Central memory CD4-positive, alpha-beta T cell (primary cell): ENCODE data around the gene PATL2.
"Not testable (repeated sequence)": the region's sequence is repeated elsewhere in the genome, so short reads cannot be mapped to it uniquely, and the experiment has no call there.

ENCODE experiments used
- DNase-seq: peaks from one replicate; pipeline ENCODE4 v3.0.0; 2022

The PATL2 gene

DNA sequence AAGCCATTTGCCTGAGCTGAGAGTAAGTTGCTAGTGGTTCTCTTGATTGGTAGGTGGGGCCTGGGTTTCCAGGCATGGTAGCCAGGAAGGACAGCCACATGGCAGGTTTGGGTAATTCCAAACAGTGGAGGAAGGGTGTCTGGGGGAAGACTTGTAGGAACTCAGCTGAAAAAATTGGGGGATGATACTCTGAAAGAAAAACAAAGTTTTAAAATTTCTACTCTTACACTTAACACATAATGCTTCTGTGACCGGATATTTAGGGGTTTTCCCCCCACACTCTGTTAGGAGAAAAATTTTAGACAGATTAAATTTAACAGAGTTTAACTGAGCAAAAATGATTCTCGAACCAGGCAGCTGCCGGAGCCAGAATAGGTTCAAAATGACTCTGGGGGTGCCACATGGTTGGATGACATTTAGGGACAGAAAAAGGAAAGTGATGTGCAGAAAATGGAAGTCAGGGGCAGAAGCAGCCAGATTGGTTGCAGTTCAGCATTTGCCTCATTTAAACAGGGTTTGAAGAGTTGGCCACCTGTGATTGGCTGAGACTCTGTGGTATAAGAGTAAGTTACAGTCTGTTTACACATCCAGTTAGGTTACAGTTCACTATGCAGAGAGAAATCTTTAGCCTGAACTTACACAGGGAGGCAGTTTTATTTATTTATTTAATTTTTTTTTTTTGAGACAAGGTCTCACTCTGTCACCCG lies 8.3 kb upstream of the PATL2 start:
- peak; percentile 70 for DNase-seq

DNA sequence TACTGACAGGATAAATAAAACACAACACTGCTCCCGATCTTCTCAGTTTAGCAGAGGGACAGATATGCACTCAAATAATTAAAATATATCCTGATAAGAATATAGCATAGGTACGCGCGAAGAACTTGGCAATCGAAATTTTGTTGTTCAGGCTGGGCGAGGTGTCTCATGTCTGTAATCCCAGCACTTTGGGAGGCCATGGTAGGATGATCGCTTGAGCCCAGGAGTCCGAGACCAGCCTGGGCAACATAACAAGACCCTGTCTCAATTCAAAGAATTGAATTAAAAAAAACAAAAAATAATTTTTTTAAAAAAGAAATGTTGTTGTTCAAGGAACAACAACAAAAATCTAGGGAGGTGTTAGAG lies 7.8 kb upstream of the PATL2 start:
- DNase-seq, result no peak

DNA sequence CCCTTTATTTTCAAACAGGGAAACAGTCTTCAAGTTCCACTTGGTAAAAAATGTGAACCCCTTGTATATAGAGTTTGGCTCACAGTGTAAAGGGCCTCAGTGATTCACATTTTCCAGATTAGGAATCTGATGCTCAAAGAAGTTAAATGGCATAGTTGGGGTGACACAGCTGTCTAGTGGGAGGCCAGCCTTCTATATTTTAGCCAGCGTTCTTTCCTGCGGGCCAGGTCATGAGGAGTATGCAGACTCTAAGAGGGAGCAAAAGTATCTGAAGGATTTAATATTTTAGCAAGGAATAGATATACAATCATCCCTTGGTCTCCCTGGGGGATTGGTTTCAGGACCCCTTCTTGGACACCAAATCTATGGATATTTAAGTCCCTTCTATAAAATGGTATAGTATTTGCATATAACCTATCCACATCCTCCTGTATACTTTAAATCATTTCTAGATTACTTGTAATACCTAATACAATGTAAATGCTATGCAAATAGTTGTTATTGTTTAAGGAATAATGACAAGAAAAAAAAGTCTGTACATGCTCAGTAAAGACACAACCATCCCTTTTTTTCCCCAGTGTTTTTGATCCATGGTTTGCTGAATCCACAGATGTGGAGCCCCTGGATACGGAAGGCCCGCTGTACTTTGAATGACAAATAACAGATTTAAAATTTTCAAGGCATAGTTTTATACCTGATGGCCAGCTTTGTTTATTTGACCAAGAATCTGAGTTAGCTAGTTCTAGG lies 7.2 kb upstream of the PATL2 start:
- no peak for DNase-seq

DNA sequence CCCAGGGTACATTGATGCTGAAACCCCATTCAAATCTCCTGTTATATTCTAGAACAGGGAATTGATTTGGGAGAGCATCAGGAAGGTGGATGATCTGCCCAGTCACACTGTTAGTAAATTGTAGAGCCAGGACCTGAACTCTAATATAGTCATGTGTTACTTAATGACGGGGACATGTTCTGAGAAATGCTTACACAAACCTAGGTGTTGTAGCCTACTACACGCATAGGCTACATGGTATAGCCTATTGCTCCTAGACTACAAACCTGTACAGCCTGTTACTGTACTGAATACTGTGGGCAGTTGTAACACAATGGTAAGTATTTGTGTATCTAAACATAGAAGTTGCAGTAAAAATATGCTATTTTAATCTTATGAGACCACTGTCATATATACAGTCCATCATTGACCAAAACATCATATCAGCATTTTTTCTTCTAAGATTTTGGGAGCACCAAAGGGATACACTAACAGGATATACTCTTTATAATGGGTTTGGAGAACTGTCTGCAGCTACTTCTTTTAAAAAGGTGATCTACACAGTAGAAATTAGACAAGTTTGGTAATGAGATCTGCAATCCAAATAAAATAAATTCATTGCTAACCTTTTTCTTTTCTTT lies 6.0 kb upstream of the PATL2 start:
- no peak for DNase-seq

DNA sequence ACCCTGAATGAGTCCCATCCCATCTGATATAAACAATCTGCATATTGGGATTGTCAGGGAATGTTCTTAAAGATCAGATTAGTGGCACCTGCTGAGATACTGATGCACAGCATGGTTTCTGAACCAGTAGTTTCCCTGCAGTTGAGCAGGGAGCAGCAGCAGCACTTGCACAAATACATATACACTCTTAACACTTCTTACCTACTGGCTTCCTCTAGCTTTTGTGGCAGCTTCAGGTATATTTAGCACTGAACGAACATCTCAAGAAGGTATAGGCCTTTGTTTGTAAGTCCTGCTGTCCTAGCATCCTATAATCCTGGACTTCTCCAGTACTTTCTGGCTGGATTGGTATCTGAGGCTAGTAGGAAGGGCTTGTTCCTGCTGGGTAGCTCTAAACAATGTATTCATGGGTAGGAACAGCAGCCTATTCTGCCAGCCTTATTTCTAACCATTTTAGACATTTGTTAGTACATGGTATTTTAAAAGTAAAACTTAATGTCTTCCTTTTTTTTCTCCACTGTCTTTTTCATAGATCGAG lies 4.7 kb upstream of the PATL2 start:
- no peak for DNase-seq

DNA sequence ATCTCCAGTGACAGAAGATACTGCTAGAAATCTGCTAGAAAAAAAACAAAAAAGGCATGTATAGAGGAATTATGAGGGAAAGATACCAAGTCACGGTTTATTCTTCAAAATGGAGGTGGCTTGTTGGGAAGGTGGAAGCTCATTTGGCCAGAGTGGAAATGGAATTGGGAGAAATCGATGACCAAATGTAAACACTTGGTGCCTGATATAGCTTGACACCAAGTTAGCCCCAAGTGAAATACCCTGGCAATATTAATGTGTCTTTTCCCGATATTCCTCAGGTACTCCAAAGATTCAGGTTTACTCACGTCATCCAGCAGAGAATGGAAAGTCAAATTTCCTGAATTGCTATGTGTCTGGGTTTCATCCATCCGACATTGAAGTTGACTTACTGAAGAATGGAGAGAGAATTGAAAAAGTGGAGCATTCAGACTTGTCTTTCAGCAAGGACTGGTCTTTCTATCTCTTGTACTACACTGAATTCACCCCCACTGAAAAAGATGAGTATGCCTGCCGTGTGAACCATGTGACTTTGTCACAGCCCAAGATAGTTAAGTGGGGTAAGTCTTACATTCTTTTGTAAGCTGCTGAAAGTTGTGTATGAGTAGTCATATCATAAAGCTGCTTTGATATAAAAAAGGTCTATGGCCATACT lies 4.1 kb upstream of the PATL2 start:
- no peak for DNase-seq

DNA sequence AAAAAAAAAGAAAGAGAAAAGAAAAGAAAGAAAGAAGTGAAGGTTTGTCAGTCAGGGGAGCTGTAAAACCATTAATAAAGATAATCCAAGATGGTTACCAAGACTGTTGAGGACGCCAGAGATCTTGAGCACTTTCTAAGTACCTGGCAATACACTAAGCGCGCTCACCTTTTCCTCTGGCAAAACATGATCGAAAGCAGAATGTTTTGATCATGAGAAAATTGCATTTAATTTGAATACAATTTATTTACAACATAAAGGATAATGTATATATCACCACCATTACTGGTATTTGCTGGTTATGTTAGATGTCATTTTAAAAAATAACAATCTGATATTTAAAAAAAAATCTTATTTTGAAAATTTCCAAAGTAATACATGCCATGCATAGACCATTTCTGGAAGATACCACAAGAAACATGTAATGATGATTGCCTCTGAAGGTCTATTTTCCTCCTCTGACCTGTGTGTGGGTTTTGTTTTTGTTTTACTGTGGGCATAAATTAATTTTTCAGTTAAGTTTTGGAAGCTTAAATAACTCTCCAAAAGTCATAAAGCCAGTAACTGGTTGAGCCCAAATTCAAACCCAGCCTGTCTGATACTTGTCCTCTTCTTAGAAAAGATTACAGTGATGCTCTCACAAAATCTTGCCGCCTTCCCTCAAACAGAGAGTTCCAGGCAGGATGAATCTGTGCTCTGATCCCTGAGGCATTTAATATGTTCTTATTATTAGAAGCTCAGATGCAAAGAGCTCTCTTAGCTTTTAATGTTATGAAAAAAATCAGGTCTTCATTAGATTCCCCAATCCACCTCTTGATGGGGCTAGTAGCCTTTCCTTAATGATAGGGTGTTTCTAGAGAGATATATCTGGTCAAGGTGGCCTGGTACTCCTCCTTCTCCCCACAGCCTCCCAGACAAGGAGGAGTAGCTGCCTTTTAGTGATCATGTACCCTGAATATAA lies 2.2 kb upstream of the PATL2 start:
- no peak for DNase-seq

DNA sequence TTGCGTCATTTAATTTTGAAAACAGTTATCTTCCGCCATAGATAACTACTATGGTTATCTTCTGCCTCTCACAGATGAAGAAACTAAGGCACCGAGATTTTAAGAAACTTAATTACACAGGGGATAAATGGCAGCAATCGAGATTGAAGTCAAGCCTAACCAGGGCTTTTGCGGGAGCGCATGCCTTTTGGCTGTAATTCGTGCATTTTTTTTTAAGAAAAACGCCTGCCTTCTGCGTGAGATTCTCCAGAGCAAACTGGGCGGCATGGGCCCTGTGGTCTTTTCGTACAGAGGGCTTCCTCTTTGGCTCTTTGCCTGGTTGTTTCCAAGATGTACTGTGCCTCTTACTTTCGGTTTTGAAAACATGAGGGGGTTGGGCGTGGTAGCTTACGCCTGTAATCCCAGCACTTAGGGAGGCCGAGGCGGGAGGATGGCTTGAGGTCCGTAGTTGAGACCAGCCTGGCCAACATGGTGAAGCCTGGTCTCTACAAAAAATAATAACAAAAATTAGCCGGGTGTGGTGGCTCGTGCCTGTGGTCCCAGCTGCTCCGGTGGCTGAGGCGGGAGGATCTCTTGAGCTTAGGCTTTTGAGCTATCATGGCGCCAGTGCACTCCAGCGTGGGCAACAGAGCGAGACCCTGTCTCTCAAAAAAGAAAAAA lies 1.4 kb upstream of the PATL2 start:
- DNase-seq, result peak; percentile 82

DNA sequence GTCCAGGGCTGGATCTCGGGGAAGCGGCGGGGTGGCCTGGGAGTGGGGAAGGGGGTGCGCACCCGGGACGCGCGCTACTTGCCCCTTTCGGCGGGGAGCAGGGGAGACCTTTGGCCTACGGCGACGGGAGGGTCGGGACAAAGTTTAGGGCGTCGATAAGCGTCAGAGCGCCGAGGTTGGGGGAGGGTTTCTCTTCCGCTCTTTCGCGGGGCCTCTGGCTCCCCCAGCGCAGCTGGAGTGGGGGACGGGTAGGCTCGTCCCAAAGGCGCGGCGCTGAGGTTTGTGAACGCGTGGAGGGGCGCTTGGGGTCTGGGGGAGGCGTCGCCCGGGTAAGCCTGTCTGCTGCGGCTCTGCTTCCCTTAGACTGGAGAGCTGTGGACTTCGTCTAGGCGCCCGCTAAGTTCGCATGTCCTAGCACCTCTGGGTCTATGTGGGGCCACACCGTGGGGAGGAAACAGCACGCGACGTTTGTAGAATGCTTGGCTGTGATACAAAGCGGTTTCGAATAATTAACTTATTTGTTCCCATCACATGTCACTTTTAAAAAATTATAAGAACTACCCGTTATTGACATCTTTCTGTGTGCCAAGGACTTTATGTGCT lies 721 bp upstream of the PATL2 start:
- peak; percentile 61 for DNase-seq

DNA sequence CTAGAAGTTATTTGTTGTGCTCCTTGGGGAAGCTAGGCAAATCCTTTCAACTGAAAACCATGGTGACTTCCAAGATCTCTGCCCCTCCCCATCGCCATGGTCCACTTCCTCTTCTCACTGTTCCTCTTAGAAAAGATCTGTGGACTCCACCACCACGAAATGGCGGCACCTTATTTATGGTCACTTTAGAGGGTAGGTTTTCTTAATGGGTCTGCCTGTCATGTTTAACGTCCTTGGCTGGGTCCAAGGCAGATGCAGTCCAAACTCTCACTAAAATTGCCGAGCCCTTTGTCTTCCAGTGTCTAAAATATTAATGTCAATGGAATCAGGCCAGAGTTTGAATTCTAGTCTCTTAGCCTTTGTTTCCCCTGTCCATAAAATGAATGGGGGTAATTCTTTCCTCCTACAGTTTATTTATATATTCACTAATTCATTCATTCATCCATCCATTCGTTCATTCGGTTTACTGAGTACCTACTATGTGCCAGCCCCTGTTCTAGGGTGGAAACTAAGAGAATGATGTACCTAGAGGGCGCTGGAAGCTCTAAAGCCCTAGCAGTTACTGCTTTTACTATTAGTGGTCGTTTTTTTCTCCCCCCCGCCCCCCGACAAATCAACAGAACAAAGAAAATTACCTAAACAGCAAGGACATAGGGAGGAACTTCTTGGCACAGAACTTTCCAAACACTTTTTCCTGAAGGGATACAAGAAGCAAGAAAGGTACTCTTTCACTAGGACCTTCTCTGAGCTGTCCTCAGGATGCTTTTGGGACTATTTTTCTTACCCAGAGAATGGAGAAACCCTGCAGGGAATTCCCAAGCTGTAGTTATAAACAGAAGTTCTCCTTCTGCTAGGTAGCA lies 657 bp downstream of the PATL2 start:
- DNase-seq, result peak; percentile 40

DNA sequence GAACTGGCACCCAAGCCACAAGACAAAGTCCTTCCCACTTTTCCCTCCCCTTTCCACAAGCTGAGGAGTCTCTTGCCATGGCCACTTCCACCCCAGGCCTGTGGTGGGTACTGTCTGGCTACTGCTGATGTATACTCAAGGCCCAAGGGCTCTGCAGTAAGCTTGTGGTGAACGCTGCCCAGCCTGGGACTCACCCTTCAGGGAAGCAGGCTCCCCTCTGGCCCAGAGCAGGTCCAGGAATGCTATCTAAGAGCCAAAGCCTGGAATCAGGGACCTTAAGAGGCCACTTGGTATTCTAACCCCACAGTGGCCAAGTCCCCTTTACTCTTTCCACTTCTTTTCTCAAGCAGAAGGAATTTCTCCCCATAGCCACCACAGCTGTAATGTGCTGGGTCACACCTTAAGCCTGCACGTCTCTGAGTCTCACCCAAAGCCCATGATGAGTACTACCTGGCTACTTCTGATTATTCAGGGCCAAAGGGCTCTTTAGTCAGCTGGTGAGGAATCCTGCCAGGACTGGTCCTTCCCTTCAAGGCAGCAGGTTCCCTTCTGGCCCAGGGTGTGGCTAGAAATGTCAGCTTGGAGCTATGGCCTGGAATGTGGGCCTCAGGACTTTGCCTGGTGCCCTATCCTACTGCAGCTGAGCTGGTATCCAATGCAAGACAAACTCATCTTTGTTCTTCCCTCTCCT lies 4.0 kb downstream of the PATL2 start:
- no peak for DNase-seq

DNA sequence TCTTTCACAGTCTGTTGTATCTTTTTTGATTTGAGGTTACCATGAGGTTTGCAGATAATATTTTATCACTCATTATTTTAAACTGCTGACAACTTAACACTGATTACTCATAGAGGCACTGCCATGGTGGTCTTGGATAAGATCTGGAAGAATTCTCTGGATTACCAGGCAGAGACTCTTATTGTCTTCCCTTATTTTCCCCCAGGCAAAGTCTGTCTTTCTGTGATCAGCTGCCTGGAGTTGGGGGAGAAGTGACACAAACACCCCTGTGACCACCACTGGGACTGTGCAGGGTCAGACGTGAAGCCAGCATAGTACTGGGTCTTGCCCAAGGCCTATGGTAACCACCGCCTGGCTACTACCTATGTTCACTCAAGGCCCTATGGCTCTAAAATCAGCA lies 4.7 kb downstream of the PATL2 start:
- DNase-seq, result no peak

DNA sequence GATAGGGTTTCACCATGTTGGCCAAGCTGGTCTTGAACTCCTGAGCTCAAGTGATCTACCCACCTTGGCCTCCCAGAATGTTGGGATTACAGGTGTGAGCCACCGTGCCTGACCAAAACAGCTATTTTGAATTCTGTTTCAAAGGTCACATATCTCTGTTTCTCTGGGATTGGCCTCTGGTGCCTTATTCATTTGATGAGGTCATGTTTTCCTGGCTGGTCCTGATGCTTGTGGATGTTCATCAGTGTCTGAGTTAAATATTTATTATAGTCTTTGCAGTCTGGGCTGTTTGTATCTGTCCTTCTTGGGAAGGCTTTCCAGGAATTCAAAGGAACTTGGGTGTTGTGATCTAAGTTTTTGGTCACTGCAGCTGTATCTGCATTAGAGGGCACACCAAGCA lies 5.1 kb downstream of the PATL2 start:
- no peak for DNase-seq

DNA sequence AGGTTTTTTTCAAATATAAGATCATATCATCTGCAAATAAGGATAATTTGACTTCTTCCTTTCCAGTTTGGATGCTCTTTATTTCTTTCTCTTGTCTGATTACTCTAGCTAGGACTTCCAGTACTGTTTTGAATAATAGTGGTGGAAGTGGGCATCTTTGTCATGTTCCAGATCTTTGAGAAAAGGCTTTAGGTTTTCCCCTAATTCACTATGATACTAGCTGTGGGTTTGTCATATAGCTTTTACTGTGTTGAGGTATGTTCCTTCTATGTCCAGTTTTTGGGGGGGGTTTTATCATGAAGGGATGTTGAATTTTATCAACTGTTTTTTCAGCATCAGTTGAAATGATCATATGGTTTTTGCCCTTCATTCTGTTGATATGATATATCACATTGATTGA lies 10.4 kb downstream of the PATL2 start:
- DNase-seq, result not testable (repeated sequence)

DNA sequence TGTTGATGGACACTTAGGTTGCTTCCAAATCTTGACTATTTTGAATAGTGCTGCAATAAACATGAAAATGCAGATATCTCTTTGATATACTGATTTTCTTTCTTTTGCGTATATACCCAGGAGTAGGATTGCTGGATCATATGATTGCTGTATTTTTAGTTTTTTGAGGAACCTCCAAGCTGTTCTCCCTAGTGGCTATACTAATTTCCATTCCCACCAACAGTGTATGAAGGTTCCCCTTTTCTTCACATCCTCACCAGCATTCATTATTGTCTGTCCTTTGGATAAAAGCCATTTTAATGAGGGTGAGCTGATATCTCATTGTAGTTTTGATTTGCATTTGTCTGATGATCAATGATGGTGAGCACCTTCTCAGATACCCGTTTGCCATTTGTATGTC lies 12.5 kb downstream of the PATL2 start:
- DNase-seq, result no peak

DNA sequence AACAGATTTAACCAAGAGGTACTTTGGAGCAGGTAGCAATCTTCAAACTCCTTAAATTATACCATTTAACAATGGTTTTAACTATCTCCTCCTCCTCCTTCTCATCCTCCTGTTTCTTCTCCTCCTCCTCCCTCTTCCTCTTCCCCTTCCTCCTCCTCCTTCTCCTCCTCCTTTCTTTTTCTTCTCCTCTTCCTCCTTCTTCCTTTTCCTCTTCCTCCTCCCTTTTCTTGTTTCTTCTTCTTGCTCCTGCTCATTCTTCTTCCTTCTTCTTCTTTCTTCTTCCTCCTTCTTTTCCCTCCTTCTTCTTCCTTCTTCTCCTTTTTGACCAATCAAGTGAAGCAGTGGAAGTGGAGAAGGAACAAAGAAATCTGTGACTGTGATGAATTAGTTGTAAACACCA lies 14.1 kb downstream of the PATL2 start:
- no peak for DNase-seq

DNA sequence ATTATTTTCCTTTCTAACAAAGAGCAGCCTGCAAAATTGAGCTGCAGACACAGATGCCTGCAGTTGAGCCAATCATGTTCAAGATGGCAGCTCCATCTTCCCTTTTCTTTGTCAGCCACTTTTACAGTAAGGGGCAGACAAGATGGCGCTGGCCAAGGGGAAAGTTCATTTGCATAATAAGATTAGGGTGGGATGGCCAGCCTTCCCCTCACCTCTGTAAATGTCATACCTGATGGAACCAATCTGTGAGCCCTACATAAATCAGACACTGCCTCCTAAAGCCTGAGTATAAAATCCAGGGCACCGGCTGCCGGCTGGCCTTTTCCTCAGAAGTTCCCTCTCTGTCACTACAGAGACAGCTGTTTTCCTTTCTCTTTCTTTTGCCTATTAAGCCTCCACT lies 15.8 kb downstream of the PATL2 start:
- DNase-seq, result no peak

DNA sequence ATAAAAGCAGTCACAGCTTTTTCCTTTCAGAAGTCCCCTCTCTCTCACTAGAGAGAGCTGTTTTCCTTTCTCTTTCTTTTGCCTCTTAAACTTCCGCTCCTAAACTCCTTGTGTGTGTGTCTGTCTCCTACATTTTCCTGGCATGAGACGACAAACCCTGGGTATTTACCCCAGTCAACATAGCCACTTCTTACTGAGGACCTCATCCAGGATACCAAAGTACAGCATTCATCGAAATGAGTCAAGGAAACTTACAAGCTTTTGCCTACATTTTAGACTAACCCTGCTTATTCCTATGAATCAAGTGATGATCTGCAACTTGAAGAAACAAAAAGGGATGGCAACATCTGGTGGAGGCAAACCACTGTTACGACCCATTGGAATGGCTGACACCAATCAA lies 16.7 kb downstream of the PATL2 start:
- DNase-seq, result no peak

DNA sequence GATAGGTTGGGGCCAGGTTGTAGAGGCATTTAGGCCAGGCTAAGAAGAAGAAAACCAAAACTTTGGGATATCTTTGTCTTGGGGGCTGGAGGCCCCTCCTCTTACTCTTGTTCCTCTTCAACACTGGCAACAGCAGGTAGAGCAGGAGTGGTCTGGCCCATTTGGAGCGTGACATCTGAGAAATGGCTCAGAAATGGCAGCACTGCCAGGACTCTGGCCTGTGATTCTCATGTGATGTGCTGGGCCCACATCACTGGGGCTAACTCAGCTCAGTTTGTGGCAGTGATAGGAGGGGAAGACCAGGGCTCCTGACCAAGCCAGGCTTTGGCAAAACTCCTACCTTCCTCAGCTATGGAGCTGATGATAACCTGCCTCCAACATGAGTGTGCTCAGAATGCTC lies 18.5 kb downstream of the PATL2 start:
- no peak for DNase-seq

DNA sequence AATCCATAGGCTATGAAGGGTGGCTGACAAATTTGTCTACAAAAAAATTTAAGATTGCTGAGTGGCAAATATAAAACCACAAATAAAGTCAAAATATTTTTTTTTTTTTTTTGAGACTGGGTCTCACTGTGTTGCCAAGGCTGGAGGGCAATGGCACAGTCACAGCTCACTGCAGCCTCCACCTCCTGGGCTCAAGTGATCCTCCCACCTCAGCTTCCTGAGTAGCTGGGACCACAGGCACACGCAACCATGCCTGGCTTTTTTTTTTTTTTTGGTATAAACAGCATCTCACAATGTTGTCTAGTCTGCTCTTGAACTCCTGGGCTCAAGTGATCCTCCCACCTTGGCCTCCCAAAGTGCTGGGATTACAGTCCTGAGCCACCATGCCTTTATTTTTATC lies 20.9 kb downstream of the PATL2 start:
- peak; percentile 18 for DNase-seq
